Right lobe of liver (tissue), 6 donors: ENCODE data around the gene MPZL1. TPM values are rescaled to one million over a fixed set of nuclear protein-coding genes. Genes with fewer than 3 reads are reported as not detected.

Experiments
- ATAC-seq, 4 donors: fragments of 200-7000 bp; cut with Tn5 transposase; one replicate each; pipeline ENCODE4 v1.9.1; 2020; ENCODE audit warnings: mild to moderate bottlenecking in 4 of 4, moderate library complexity in 4 of 4
- DNase-seq, 3 donors: peaks; one replicate each; pipeline ENCODE4 v3.0.0-alpha.2; 2020
- H3K27ac ChIP-seq, 3 donors: fragments of 200-600 bp; one replicate each; pipeline ENCODE4 v1.8.0; 2022
- H3K27me3 ChIP-seq, 2 donors: fragments of 200-600 bp; one replicate each; pipeline ENCODE4 v1.8.0; 2022
- H3K36me3 ChIP-seq, 4 donors: fragments of 200-600 bp; sonication (generic) in 1 of 4; one replicate each; pipeline versions ENCODE4 v1.5.1 to v1.8.0; 2017 to 2022; ENCODE audit warnings: control low read depth in 1 of 4
- H3K4me1 ChIP-seq, 4 donors: fragments of 200-600 bp; sonication (generic) in 1 of 4; one replicate each; pipeline versions ENCODE4 v1.5.1 to v1.8.0; 2017 to 2022; ENCODE audit warnings: control low read depth in 1 of 4
- H3K4me3 ChIP-seq, 3 donors: fragments of 200-600 bp; one replicate each; pipeline ENCODE4 v1.8.0; 2022
- H3K9me3 ChIP-seq, 4 donors: fragments of 200-600 bp; sonication (generic) in 1 of 4; one replicate each; pipeline versions ENCODE4 v1.5.1 to v1.8.0; 2017 to 2022; ENCODE audit warnings: control low read depth in 1 of 4
- POLR2A ChIP-seq: fragments of 450-650 bp; IDR thresholded peaks from one replicate; pipeline ENCODE4 v1.6.1; 2017; ENCODE audit warnings: antibody characterized with exemption, mild to moderate bottlenecking
- WGBS: methylation state at CpG from one replicate; pipeline ENCODE4 v1.1.6; 2018; ENCODE audit warnings: low coverage, low lambda C conversion rate; ENCODE audit not compliant: insufficient coverage; ENCODE audit errors: missing lambda C conversion rate; 5-methylcytosine and 5-hydroxymethylcytosine counted together
- intact Hi-C, 2 donors: fragments of 100-400 bp; cut with DNase I; formaldehyde crosslinking; loops; one replicate each; pipeline versions ENCODE4 v1.11.2 to v1.14.1; 2022
- total RNA-seq, 6 experiments: library from RNA; depleted of rRNA in 2 of 6; stranded (reverse); fragments of >200 nt in 2 of 6; fragmentation: NEBNext Ultra II Directional in 3 of 6; extraction: Animal tissue kit (Norgen Biotek cat#: 25700) in 3 of 6; gene quantifications; one replicate each; pipeline versions ENCODE4 v1.1.0 to v1.2.4, GENCODE V29; 2016 to 2023
- TF ChIP-seq, protein P1 (sequence below), 4 donors: fragments of 200-600 bp in 3 of 4; fragments of 450-650 bp in 1 of 4; IDR thresholded peaks; one replicate each; pipeline versions ENCODE4 v1.5.1 to v1.8.0; 2016 to 2022; ENCODE audit warnings: antibody characterized with exemption in 4 of 4, mild to moderate bottlenecking in 2 of 4
- donor health status: DM: no; HTN: yes; CAD: no.
- donor health status: DM: no; HTN: no; CAD: no.
- donor health status: DM: no; HTN: no; CAD: no.
- donor health status: DM: no; HTN: yes; CAD: no.
- donor health status: DM: no; HTN: yes; CAD: no.

MPZL1 gene
- total RNA-seq, 6 experiments from 2014 or later = 15.7 to 43.3 (median 18.9) TPM

DNA sequence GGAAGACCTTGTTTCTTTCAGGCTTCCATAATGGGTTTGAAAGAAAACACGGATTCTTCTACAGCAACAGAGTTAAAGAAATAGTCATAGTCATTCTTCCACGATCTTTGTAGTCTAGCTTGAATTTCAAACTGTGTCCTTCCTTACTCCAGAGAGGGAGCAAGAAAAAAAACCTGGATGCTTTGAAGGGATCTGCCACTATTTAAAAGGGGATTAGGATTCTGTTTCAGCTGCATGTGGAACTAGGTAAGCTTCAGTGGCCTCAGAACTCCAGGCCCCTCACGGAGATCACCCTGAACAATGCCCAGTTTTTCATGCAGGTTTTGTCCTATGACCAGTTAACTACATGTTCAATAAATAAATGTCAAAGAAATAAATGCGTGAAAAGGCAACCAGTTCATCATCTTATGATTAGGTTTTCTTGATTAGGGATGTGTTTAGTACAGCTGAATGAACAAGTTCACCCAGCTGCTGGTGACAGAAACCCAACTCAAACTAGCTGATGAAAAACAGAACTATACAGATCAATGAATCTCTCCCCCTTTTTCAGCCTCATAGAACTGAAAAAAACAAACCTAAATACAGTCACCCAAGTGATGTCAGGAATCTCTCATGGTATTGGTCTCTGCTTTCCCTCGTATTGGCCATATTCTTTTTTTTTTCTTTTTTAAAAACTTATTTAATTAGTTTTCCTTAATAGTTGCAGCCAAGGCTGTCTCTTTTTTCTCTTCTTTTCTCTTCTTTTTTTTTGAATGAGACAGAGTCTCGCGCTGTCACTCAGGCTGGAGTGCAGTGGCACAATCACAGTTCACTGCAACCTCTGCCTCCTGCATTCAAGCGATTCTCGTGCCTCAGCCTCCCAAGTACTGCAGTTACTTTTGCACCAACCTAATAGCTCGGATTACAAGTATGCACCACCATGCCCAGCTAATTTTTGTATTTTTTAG, 14.6 kb upstream of the MPZL1 start:
- no peaks in the 10 kb centered on the region for H3K36me3 ChIP-seq
- 80% methylated on average over 10 of the region's 10 CpGs for WGBS
- H3K9me3 ChIP-seq = no peaks in the 10 kb centered on the region
- peaks cover 0 to 4% (median 0%) of the 10 kb centered on the region in 4 donors for H3K4me1 ChIP-seq
- TF ChIP-seq POLR2A = no peak
- TF ChIP-seq, protein P1, sequence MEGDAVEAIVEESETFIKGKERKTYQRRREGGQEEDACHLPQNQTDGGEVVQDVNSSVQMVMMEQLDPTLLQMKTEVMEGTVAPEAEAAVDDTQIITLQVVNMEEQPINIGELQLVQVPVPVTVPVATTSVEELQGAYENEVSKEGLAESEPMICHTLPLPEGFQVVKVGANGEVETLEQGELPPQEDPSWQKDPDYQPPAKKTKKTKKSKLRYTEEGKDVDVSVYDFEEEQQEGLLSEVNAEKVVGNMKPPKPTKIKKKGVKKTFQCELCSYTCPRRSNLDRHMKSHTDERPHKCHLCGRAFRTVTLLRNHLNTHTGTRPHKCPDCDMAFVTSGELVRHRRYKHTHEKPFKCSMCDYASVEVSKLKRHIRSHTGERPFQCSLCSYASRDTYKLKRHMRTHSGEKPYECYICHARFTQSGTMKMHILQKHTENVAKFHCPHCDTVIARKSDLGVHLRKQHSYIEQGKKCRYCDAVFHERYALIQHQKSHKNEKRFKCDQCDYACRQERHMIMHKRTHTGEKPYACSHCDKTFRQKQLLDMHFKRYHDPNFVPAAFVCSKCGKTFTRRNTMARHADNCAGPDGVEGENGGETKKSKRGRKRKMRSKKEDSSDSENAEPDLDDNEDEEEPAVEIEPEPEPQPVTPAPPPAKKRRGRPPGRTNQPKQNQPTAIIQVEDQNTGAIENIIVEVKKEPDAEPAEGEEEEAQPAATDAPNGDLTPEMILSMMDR (IDR thresholded peaks at IDR 0.05) = no peak
- no peak for DNase-seq
- no peak overlapping the region for H3K4me3 ChIP-seq
- intact Hi-C loops = no loop called here
- ATAC-seq = no peak
- H3K27me3 ChIP-seq = no peaks in the 10 kb centered on the region
- H3K27ac ChIP-seq = no peak overlapping the region

DNA sequence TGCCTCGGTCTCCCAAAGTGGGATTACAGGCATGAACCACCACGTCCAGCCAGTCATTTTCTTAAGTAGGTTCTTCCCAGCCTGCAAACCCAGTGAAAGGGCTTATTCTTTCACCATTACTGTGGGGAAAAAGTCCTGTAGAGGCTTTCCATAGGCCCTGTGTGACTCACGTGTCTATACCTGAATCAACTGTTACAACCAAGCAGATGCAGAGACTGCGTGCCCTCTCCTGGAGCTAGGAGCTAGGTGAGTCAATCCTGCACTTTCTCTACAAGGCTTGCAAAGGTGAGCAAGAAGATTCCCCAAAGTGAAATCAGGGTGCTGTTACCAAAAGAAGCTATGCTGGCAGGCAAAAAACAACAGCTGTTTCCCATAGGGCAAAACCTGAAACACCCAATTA, 13.8 kb upstream of the MPZL1 start:
- no peak for DNase-seq
- H3K36me3 ChIP-seq = no peaks in the 10 kb centered on the region
- no peak for ATAC-seq
- no peak overlapping the region for H3K4me3 ChIP-seq
- H3K4me1 ChIP-seq = peaks cover 0 to 4% (median 0%) of the 10 kb centered on the region in 4 donors
- no peak for TF ChIP-seq POLR2A
- TF ChIP-seq, protein P1 (IDR thresholded peaks at IDR 0.05) = no peak
- H3K9me3 ChIP-seq = no peaks in the 10 kb centered on the region
- intact Hi-C loops = no loop called here
- 78% methylated on average over 4 of the region's 4 CpGs for WGBS
- no peak overlapping the region for H3K27ac ChIP-seq
- H3K27me3 ChIP-seq = no peaks in the 10 kb centered on the region

DNA sequence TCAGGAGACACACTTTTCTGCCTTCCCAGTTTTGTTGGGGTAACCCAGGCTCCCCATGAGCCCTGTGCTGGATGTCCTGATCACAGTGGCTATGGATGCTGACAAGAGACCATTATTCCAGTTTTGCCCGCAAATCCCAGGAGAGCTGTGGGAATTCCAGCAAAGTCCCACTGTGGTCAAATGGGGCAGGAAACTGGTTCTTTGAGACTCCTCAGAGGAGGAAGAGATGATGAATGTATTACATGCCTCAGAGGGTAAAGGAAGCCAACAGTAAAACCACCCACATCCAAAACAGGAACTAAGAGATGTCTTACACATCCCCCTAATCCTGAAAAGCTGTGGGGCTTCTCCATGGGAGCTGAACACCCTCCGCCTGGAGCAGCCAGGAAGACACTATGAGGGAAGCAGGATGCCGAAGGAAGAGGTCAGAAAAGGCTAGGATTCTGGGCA, 12.8 kb upstream of the MPZL1 start:
- 50% methylated on average over 3 of the region's 3 CpGs for WGBS

DNA sequence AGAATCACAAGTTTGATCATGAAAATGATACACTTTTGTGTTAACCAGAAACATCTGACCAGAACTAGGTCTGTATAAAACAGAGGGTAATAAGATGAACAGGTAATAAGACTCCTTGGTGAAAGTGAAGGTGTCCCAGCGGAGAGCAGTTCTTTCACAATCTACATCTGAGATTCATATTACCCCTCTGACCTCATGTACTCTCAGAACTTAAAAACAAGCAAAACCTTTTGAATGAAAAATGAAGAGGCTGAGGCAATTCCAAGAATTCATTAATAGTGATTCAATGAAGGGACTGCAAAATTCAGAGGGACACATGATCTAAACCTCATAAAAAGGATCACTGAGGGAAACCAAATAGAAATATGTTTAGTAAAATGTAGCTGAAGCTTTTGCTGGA, 10.9 kb upstream of the MPZL1 start:
- WGBS = 100% methylated on average over 1 of the region's 1 CpG
- H3K36me3 ChIP-seq = no peaks in the 10 kb centered on the region
- H3K4me3 ChIP-seq = no peak overlapping the region
- peaks cover 0 to 10% (median 2%) of the 10 kb centered on the region in 4 donors for H3K4me1 ChIP-seq
- no peaks in the 10 kb centered on the region for H3K9me3 ChIP-seq
- H3K27ac ChIP-seq = no peak overlapping the region
- intact Hi-C loops = no loop called here
- no peaks in the 10 kb centered on the region for H3K27me3 ChIP-seq
- ATAC-seq (no peak), DNase-seq (no peak)
- no peak for TF ChIP-seq POLR2A
- TF ChIP-seq, protein P1 (IDR thresholded peaks at IDR 0.05) = no peak

More for the DNA sequence above, 12.8 kb upstream of the MPZL1 start:
- TF ChIP-seq POLR2A = no peak
- TF ChIP-seq, protein P1 (IDR thresholded peaks at IDR 0.05) = no peak
- Histone ChIP-seq H3K9me3 (no peaks in the 10 kb centered on the region), H3K4me3 (no peak overlapping the region), H3K36me3 (no peaks in the 10 kb centered on the region), H3K4me1 (peaks cover 0 to 10% (median 0%) of the 10 kb centered on the region in 4 donors), H3K27me3 (no peaks in the 10 kb centered on the region), H3K27ac (no peak overlapping the region)
- DNase-seq (no peak), ATAC-seq (no peak)
- intact Hi-C loops = no loop called here
